Fibroblast of the aortic adventitia (primary cell): ENCODE measurements around the gene NCAM1. TPM values are rescaled to one million over a fixed set of nuclear protein-coding genes. Genes with fewer than 3 reads are reported as not detected.

Experiments
- DNase-seq: peaks from one replicate; pipeline ENCODE4 v3.0.0-alpha.2; 2010; ENCODE audit warnings: low read depth
- H3K4me3 ChIP-seq: 2 replicates; pipeline ENCODE4 v1.5.1; 2011; ENCODE audit warnings: low read depth, mild to moderate bottlenecking, control low read depth, low read length, moderate library complexity
- CTCF ChIP-seq: IDR thresholded peaks from 2 replicates; pipeline ENCODE4 v1.5.1; 2011; ENCODE audit warnings: mild to moderate bottlenecking, low read length, control low read depth, inconsistent platforms; ENCODE audit not compliant: insufficient read depth
- total RNA-seq: library from RNA; depleted of rRNA; stranded (reverse); fragments of >200 nt; gene quantifications from 2 replicates; pipeline ENCODE4 v1.2.3, GENCODE V29; 2012; ENCODE audit warnings: low replicate concordance

The NCAM1 gene
- total RNA-seq, 1 donor, result 3.0 TPM

GRCh38 chr11:113269636-113270035, 308.4 kb downstream of the NCAM1 start:
- H3K4me3 ChIP-seq, result no peak overlapping the region
- TF ChIP-seq CTCF, result no peak
- no peak for DNase-seq

GRCh38 chr11:113270080-113270479, 308.9 kb downstream of the NCAM1 start:
- no peak overlapping the region for H3K4me3 ChIP-seq
- no peak for DNase-seq
- no peak for TF ChIP-seq CTCF

DNA sequence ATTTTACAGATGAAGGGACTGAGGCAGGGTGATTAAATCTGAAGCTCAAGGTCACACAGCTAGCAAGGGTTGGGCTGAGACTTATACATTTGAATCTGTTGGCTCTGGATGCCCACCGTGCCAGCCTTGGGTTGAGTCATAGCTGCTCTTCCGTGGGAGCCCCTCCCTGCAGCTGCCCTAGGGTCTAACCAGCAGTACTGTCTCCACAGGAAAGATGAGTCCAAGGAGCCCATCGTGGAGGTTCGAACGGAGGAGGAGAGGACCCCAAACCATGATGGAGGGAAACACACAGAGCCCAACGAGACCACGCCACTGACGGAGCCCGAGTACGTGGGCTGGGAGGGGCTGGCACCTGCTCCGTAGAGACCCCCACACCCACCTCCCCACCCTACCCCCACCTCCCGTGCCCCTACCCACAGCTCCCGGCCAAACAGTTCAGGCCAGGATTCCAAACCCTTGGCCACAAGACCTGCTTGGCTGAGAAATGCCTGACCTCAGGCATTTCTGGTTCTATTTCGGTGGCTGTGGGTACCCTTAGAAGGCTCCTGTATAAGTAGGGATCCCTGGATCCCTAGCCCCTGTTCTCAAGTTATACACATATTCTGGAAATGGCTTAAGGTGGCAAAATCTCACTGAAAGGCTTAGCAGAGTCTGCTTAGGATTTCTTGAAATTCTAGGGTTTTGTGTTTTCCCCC, 310.5 kb downstream of the NCAM1 start:
- DNase-seq, result no peak
- no peak for TF ChIP-seq CTCF
- H3K4me3 ChIP-seq, result no peak overlapping the region

GRCh38 chr11:113272281-113272680, 311.1 kb downstream of the NCAM1 start:
- H3K4me3 ChIP-seq, result no peak overlapping the region
- DNase-seq, result no peak
- no peak for TF ChIP-seq CTCF

GRCh38 chr11:113272927-113273615, 311.9 kb downstream of the NCAM1 start:
- no peak for TF ChIP-seq CTCF
- H3K4me3 ChIP-seq, result no peak overlapping the region
- no peak for DNase-seq

GRCh38 chr11:113273720-113274119, 312.5 kb downstream of the NCAM1 start:
- DNase-seq, result no peak
- TF ChIP-seq CTCF, result no peak

More at GRCh38 chr11:113273720-113274119, 312.5 kb downstream of the NCAM1 start:
- no peak overlapping the region for H3K4me3 ChIP-seq
